HG03108 (cell line): ENCODE results near the gene TCFL5.

Source experiments
- ATAC-seq: cut with Tn5 transposase; IDR thresholded peaks from one replicate; pipeline ENCODE4 v1.9.1; 2021; ENCODE audit warnings: moderate library complexity; ENCODE audit not compliant: unreplicated experiment

The TCFL5 gene

GRCh38 chr20:62800314-62801259 lies 61.0 kb downstream of the TCFL5 start:
- ATAC-seq = no peak

DNA sequence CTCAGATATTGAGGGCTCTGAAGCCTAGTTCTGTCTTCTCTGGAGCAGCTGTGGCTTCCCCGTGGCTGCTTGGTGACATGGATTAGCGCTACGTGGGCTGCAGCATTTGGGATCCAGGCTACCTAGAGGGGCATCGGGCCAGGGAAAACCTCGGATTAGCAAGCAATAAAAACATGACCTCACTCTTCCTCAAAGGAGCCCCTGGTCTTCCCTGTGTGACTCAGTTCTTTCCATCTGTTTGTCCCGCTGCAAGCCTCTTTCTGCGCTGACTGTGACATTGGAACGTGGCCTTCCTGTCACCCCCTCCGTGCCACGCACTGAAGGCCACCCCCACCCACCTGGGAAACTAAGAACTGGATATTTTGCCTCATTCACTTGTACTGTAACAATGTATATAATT lies 61.7 kb downstream of the TCFL5 start:
- ATAC-seq = no peak

GRCh38 chr20:62799459-62799858 lies 62.2 kb downstream of the TCFL5 start:
- ATAC-seq = no peak

DNA sequence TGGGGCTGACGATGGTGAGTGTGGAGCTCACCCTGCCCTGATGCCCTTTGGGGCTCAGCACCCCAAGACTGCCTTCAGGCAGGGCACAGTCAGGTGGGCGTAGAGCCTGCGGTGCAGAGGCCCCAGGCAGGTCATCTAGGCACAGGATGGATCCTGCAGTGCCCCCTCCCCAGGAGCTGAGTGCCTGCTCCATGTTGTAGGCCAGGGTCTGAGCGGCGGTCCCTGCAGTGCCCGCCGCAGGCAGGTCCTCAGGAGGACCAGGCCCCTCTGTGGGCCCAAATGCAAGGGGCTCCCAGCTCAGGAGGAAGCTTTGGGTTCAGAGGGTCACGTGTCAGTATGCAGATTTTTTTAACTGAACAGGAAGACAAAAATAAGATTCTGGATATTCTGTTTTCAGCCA lies 62.6 kb downstream of the TCFL5 start:
- ATAC-seq = no peak

GRCh38 chr20:62797671-62798532 lies 63.7 kb downstream of the TCFL5 start:
- no peak for ATAC-seq

GRCh38 chr20:62796699-62797491 lies 64.7 kb downstream of the TCFL5 start:
- no peak for ATAC-seq

DNA sequence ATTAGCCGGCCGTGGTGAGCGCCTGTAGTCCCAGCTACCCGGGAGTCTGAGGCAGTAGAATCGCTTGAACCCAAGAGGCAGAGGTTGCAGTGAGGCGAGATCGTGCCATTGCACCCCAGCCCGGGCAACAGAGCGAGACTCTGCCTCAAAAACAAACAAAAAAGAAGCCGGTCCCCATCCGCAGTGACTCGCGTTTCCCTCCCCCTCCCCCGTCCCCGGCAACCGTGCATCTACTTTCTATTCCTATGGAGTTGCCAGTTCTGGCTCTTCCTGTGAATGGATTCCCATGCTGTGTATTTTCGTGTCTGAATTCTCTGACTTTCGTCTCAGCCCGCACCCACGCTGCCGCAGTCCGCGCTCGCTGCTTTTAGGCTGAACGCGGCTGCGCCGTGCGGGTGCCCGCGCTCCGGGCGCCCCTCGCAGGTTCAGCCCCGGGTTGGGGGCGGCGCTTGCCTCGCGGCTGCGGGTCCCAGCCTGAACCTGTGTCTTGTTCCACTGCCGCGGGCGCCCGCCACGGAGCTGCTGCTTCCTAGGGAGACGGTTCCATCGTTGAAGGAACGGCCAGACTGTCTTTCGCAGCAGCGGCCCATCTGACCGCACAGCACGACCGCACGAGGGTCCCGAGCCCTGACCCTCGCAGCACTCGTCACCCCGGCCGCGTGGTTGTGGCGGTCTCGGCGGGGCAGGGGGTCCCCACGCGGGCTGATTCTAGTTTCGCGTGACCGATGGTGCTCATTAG lies 66.4 kb downstream of the TCFL5 start:
- no peak for ATAC-seq

DNA sequence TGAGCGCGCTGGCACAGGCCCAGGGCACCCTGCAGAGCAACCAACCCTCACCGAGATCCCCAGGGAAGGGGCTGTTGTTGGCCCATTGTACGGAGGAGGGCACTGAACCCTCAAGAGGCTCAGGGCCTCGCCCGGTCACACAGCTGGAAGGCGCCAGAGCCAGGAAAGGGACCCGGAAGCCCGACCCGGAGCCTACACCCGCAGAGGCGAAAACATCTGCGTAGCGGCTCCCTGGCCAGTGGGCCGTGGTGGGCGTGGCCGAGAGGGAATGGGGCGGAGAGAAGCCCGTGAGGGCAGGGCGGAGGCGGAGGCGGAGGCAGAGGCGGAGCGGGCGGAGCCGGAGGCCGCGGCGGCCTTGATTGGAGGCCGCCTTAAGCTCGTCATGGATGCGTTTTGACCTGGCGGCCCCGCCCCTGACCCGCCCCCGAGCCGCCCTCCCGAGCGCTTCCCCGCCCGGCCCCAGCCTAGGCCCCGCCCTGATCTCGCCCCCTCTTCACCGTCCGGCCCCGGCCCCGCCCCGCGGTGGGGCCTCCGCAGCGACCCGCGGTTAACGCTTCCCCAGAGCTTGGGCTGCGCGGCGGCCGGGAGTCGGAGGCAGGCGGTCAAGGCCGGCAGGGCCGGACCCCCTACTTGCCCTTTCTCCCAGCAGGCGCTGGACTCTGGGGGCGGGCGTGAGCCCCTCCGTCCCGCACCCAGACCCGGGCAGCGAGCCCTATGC lies 67.5 kb downstream of the TCFL5 start:
- peak; percentile 53 for ATAC-seq

- ATAC-seq = no peak
These were observed 67.9 kb downstream of the TCFL5 start for GRCh38 chr20:62793757-62794006.

- ATAC-seq = no peak
These were observed 68.5 kb downstream of the TCFL5 start for GRCh38 chr20:62792940-62793756.

DNA sequence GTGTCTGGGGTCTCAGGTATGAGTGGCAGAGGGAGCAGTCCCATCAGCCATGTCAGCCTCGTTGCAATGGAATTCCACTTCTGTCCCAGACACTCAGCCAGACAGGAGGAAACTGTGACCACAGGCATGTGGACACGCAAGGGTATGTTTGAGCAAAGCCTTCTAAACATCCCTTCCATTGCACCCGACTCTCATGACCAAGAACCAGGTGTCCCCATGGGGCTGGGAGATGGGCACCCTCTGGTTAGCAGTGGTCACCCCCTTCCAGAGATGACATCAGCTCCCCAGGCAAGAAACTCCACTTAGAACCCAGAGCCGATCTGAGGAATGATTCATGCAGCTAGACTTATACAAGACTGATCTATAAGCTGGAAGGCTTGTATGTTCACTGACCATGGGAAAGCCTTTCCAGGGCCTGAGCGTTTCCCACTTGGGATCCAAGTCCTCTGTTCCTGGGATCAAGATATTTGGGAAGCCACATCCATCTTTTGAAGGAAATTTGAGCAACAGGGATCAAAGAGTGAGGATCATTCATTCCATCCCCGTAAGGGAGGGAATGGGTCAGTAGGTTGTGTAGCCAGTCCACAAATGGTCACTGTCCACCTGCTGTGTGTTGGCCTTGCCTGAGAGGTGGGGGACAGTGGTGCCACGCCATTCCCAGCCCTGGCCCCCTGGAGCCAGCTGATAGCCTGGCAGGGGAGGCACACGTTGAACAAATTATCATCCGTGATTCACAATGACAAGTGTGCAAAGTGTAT lies 69.3 kb downstream of the TCFL5 start:
- ATAC-seq = no peak

DNA sequence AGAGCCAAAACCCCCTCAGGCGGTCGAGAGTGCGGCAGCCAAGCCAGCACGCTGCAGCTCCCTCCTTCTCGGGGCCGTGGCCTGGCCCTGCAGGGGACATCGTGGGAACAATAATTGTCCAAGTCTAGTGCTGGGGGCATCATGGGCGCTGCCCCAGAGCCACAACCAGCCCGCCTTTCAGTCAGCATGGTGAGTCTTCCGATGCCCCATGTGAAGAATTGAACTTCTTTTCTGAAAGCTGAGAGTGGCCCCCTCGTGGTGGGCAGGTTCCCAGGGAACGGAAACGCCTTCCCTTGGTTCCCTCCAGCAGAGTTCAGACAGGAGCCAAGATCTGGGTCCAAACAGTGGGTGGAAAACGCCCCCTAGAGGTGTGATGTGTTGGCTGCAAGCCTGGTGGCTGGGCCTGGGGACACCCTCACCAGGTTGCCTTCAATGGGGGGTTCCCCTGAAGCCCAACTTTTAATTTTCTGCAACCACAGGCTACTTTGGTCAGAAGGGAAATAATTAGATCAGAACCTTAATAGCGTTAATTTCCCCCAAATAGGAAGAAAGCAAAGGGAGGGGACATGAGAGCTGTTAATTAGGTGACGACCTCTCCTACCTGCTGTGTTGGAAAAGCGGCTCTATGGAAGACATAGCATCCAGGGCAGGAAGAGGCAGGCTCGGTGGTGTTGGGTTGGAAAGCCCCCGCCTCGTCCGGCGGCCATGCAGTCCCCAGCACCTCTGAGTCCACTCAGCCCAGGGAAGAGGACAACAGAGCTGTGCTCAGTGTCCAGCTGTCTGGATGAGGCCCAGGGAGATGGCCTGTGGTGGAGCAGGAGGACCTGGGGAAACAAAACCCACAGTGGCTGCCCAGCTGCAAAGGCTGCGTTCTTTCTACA lies 70.1 kb downstream of the TCFL5 start:
- no peak for ATAC-seq
